ENCODE results near the gene IPO7. TPM values are rescaled to one million over a fixed set of nuclear protein-coding genes. Genes with fewer than 3 reads are reported as not detected.

Gene IPO7
- total and polyA plus RNA-seq, 10 of the 15 experiments (the other 5 are each of a cell fraction or from before 2014, with no cell fraction given), result 5.0 to 51.4 (median 30.6) TPM

DNA sequence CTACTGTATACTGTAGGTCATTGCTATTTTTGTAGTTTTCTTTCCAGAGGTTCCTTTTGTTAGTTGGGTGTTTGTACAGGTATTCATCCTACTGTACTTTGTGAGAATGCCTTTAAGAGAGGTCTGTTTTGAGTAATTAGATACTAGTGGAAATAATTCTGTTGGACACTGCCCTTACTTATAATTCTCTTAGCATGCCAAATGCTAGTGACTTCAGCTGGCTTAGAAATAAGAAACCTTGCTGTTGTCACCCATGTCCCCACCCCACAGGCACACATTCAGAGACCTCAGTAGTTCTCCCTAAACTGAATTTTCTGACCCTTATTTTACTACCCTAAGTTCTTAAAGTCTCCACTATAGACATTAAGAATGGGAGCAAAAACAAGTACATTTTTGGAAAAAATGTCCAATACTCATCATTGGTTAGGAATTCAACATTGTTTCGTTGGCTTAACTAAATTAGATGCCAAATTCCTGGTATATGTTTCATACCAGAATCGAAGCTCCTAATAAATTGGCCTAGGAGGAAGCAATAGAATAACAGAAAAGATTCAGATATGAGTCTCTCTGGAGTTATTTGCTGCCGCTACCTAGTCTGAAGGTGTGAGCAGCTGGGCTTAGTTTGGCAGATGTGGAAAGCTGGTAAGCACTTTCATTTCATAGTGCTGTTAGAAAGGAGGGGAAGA lies 104.8 kb downstream of the IPO7 start:
- Histone ChIP-seq H3K9me3 (replicated peaks; ENCODE audit: control insufficient read depth, insufficient read depth, low read length) (no peaks in the 10 kb centered on the region), H3K4me3 (no peak overlapping the region), H3K27ac (ENCODE audit: control insufficient read depth, insufficient read depth) (no peak overlapping the region), H4K20me1 (ENCODE audit: control insufficient read depth, insufficient read depth) (no peaks in the 10 kb centered on the region), H3K9ac (ENCODE audit: control insufficient read depth, insufficient read depth, low read length) (no peak overlapping the region), H3K4me1 (ENCODE audit: control insufficient read depth, insufficient read depth, low read length) (no peaks in the 10 kb centered on the region), H3K79me2 (ENCODE audit: control insufficient read depth, insufficient read depth, low read length) (no peaks in the 10 kb centered on the region), H3K27me3 (replicated peaks in 1 of 2; ENCODE audit: control insufficient read depth in 2 of 2, insufficient read depth in 2 of 2, low read length in 1 of 2) (no peaks in the 10 kb centered on the region), H3K36me3 (ENCODE audit: control insufficient read depth in 2 of 2, insufficient read depth in 2 of 2, low read length in 1 of 2) (peaks cover 4 to 7% of the 10 kb centered on the region in 2 experiments; a peak in 3 of 4 replicates), H2AFZ (ENCODE audit: control insufficient read depth, low read depth, low read length) (no peak overlapping the region), H3K4me2 (ENCODE audit: control insufficient read depth, insufficient read depth) (no peak overlapping the region)
- FAIRE-seq (no peak), DNase-seq (ENCODE audit: low read depth, low spot score) (no peak), ATAC-seq (no peak)
- in situ Hi-C loops (cut with MboI), result no loop called here
- POLR2A ChIA-PET, result interaction anchor here (0.5 to 1.1 kb wide), 2 partner anchors 14 to 15 kb away, joined by 5 read pairs; no protein-coding TSS in a partner anchor
- RAD21 ChIA-PET (ENCODE audit: unreplicated experiment), result interaction anchor here (0.6 to 2.6 kb wide), 2 partner anchors 18 to 323 kb away, joined by 4 to 12 read pairs; no protein-coding TSS in a partner anchor
- BruUV-seq (replicated peaks), result no TSS peak
- SMC1A ChIA-PET (ENCODE audit: uncharacterized antibody, unreplicated experiment), result interaction anchor here (0.6 to 1.8 kb wide), 5 partner anchors 9 to 176 kb away, joined by 3 to 5 read pairs (median 4); no protein-coding TSS in a partner anchor
- TF ChIP-seq WRNIP1 (IDR thresholded peaks at IDR 0.05; ENCODE audit: borderline replicate concordance, low read depth, low read length) (no peak), ZNF384 (IDR thresholded peaks at IDR 0.05; ENCODE audit: borderline replicate concordance, low read depth, low read length) (no peak), EP300 (IDR thresholded peaks at IDR 0.05; ENCODE audit: borderline replicate concordance in 1 of 2, control insufficient read depth in 1 of 2, low read depth in 2 of 2, low read length in 2 of 2) (no peak), YY1 (IDR thresholded peaks at IDR 0.05; ENCODE audit: low read depth, low read length) (no peak)
- WGBS (ENCODE audit: insufficient coverage, insufficient replicate concordance, low lambda C conversion rate, missing lambda C conversion rate), result 95% methylated on average over 3 of the region's 3 CpGs
- intact Hi-C loops (cut with micrococcal nuclease; ENCODE audit: unreplicated experiment), result no loop called here
- CTCF ChIA-PET, result interaction anchor here (1.0 to 4.4 kb wide), 3 partner anchors 17 to 53 kb away, joined by 6 to 34 read pairs (median 9); no protein-coding TSS in a partner anchor

GRCh38 chr11:9490376-9490775 lies 105.9 kb downstream of the IPO7 start:
- Histone ChIP-seq H3K4me1 (ENCODE audit: control insufficient read depth, insufficient read depth, low read length) (no peaks in the 10 kb centered on the region), H3K9ac (ENCODE audit: control insufficient read depth, insufficient read depth, low read length) (no peak overlapping the region), H3K36me3 (ENCODE audit: control insufficient read depth in 2 of 2, insufficient read depth in 2 of 2, low read length in 1 of 2) (peaks cover 4 to 6% of the 10 kb centered on the region in 2 experiments; a peak in 3 of 4 replicates), H3K79me2 (ENCODE audit: control insufficient read depth, insufficient read depth, low read length) (no peaks in the 10 kb centered on the region), H2AFZ (ENCODE audit: control insufficient read depth, low read depth, low read length) (no peak overlapping the region), H3K9me3 (replicated peaks; ENCODE audit: control insufficient read depth, insufficient read depth, low read length) (no peaks in the 10 kb centered on the region), H3K4me2 (ENCODE audit: control insufficient read depth, insufficient read depth) (no peak overlapping the region), H3K4me3 (no peak overlapping the region), H3K27me3 (replicated peaks in 1 of 2; ENCODE audit: control insufficient read depth in 2 of 2, insufficient read depth in 2 of 2, low read length in 1 of 2) (no peaks in the 10 kb centered on the region), H3K27ac (ENCODE audit: control insufficient read depth, insufficient read depth) (no peak overlapping the region), H4K20me1 (ENCODE audit: control insufficient read depth, insufficient read depth) (no peaks in the 10 kb centered on the region)
- in situ Hi-C loops (cut with MboI) (no loop called here), intact Hi-C loops (cut with micrococcal nuclease; ENCODE audit: unreplicated experiment) (no loop called here)
- CTCF ChIA-PET, result interaction anchor here (1.0 to 4.4 kb wide), 2 partner anchors 16 to 54 kb away, joined by 6 to 34 read pairs; no protein-coding TSS in a partner anchor
- ATAC-seq (no peak), DNase-seq (ENCODE audit: low read depth, low spot score) (no peak), FAIRE-seq (no peak)
- POLR2A ChIA-PET, result interaction anchor here (1.1 kb wide), 1 partner anchor 16 kb away, joined by 5 read pairs; no protein-coding TSS in a partner anchor
- RAD21 ChIA-PET (ENCODE audit: unreplicated experiment), result interaction anchor here (0.7 to 2.6 kb wide), 2 partner anchors 14 to 16 kb away, joined by 3 to 12 read pairs; no protein-coding TSS in a partner anchor
- WGBS (ENCODE audit: insufficient coverage, insufficient replicate concordance, low lambda C conversion rate, missing lambda C conversion rate), result 97% methylated on average over 3 of the region's 3 CpGs
- SMC1A ChIA-PET (ENCODE audit: uncharacterized antibody, unreplicated experiment), result interaction anchor here (0.6 to 1.8 kb wide), 4 partner anchors 8 to 177 kb away, joined by 3 to 5 read pairs (median 4); no protein-coding TSS in a partner anchor
- BruUV-seq (replicated peaks), result no TSS peak
- TF ChIP-seq ZNF274 (IDR thresholded peaks at IDR 0.05; ENCODE audit: insufficient read depth, insufficient read length) (no peak), LARP7 (IDR thresholded peaks at IDR 0.05) (no peak), PBX3 (IDR thresholded peaks at IDR 0.05; ENCODE audit: insufficient replicate concordance, low read depth, low read length) (no peak), SIX5 (IDR thresholded peaks at IDR 0.05; ENCODE audit: low read depth, low read length, severe bottlenecking) (no peak), CBX3 (IDR thresholded peaks at IDR 0.05; ENCODE audit: borderline replicate concordance, low read depth) (no peak), RAD51 (IDR thresholded peaks at IDR 0.05) (no peak), ZNF217 (IDR thresholded peaks at IDR 0.05) (no peak), HCFC1 (IDR thresholded peaks at IDR 0.05; ENCODE audit: low read length) (no peak), MXI1 (IDR thresholded peaks at IDR 0.05; ENCODE audit: low read depth, low read length) (no peak)
- TF ChIP-seq, protein P1, sequence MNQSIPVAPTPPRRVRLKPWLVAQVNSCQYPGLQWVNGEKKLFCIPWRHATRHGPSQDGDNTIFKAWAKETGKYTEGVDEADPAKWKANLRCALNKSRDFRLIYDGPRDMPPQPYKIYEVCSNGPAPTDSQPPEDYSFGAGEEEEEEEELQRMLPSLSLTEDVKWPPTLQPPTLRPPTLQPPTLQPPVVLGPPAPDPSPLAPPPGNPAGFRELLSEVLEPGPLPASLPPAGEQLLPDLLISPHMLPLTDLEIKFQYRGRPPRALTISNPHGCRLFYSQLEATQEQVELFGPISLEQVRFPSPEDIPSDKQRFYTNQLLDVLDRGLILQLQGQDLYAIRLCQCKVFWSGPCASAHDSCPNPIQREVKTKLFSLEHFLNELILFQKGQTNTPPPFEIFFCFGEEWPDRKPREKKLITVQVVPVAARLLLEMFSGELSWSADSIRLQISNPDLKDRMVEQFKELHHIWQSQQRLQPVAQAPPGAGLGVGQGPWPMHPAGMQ (IDR thresholded peaks at IDR 0.05; ENCODE audit: borderline replicate concordance), result no peak

All from GM12878 (cell line).